OCI-LY7 (cell line): ENCODE measurements around the gene PSTK.

Source experiments
- CTCF ChIP-seq: fragments of 200-600 bp; sonication (generic); conservative IDR thresholded peaks from 2 replicates; pipeline ENCODE4 v1.5.1; 2014; ENCODE audit warnings: mild to moderate bottlenecking, antibody characterized with exemption, low read length, moderate library complexity, mixed read lengths
- EZH2phosphoT487 ChIP-seq: fragments of 200-600 bp; sonication (generic); IDR thresholded peaks from 2 replicates; pipeline ENCODE4 v1.6.1; 2018; ENCODE audit warnings: low read depth, borderline replicate concordance, mild to moderate bottlenecking, mixed run types, antibody characterized with exemption, low read length, moderate library complexity, mixed read lengths

DNA sequence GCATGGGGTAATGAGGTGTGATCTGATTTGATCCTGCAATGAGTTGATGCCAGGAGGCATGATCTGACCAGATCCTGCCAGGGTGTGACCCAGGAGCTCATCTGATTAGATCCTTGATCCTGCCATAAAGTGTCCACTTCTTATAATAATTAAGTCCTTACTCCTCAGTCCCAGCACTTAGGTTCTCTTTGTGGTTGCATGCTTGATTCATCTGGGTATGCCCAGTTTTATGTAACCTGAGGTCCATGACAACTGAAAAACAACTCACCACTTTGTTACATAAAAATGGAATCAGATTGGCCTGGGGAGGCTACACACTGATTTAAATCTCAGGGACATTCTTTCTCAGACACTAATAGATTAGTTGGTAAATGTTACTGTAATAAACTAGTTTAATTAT is 47.7 kb downstream of the PSTK start:
- TF ChIP-seq CTCF = no peak
- no peak for TF ChIP-seq EZH2phosphoT487
